ENCODE measurements around the gene CCM2.
"Not testable (repeated sequence)": the region's sequence is repeated elsewhere in the genome, so short reads cannot be mapped to it uniquely, and the experiment has no call there.

The CCM2 gene

GRCh38 chr7:44982535-44982923 is 17.5 kb upstream of the CCM2 start:
- no peak for DNase-seq (ENCODE audit: low read depth)

- DNase-seq (ENCODE audit: low read depth): no peak
Observed at GRCh38 chr7:44982970-44983369, 17.0 kb upstream of the CCM2 start.

- DNase-seq (ENCODE audit: low read depth): no peak
Observed at GRCh38 chr7:44983742-44984477, 16.1 kb upstream of the CCM2 start.

DNA sequence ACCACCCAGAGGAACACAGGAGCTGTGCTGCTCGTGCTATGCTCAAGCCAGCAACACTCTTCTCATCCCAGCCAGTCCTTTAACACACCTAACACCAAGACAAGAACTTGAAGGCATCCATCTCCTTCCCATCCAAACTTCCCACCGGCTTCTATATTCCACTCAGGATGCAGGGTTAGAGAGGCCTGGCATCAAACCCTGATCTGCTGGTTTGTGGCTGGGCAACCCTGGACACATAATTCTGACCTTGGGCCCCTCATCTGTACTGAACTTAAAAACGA is 15.6 kb upstream of the CCM2 start:
- no peak for DNase-seq (ENCODE audit: low read depth)

GRCh38 chr7:44985033-44985695 is 14.8 kb upstream of the CCM2 start:
- no peak for DNase-seq (ENCODE audit: low read depth)

- no peak for DNase-seq (ENCODE audit: low read depth)
Observed at GRCh38 chr7:44985900-44986217, 14.1 kb upstream of the CCM2 start.

GRCh38 chr7:44986218-44987053 is 13.6 kb upstream of the CCM2 start:
- peak; percentile 92 for DNase-seq (ENCODE audit: low read depth)

- no peak for DNase-seq (ENCODE audit: low read depth)
Observed at GRCh38 chr7:44987457-44987856, 12.5 kb upstream of the CCM2 start.

GRCh38 chr7:44987996-44988395 is 12.0 kb upstream of the CCM2 start:
- no peak for DNase-seq (ENCODE audit: low read depth)

DNA sequence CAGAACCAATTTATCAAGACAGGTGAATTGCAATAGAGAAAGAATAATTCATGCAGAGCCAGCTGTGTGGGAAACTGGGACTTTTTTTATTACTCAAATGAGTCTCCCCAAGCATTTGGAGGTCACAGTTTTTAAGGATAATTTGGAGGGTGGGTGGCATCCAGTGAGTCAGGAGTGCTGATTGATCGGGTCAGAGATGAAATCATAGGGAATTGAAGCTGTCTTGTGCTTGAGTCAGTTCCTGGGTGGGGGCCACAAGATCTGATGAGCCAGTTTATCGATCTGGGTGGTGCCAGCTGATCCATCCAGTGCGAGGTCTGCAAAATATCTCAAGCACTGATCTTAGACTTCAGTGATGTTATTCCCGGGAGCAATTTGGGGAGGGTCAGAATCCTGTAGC is 11.3 kb upstream of the CCM2 start:
- no peak for DNase-seq (ENCODE audit: low read depth)

GRCh38 chr7:44989132-44989531 is 10.9 kb upstream of the CCM2 start:
- DNase-seq (ENCODE audit: low read depth): no peak

- peak; percentile 76 for DNase-seq (ENCODE audit: low read depth)
Observed at GRCh38 chr7:44990109-44991023, 9.6 kb upstream of the CCM2 start.

- DNase-seq (ENCODE audit: low read depth): not testable (repeated sequence)
Observed at GRCh38 chr7:44992004-44992795, 7.8 kb upstream of the CCM2 start.

GRCh38 chr7:44994877-44995554 is 5.0 kb upstream of the CCM2 start:
- no peak for DNase-seq (ENCODE audit: low read depth)

DNA sequence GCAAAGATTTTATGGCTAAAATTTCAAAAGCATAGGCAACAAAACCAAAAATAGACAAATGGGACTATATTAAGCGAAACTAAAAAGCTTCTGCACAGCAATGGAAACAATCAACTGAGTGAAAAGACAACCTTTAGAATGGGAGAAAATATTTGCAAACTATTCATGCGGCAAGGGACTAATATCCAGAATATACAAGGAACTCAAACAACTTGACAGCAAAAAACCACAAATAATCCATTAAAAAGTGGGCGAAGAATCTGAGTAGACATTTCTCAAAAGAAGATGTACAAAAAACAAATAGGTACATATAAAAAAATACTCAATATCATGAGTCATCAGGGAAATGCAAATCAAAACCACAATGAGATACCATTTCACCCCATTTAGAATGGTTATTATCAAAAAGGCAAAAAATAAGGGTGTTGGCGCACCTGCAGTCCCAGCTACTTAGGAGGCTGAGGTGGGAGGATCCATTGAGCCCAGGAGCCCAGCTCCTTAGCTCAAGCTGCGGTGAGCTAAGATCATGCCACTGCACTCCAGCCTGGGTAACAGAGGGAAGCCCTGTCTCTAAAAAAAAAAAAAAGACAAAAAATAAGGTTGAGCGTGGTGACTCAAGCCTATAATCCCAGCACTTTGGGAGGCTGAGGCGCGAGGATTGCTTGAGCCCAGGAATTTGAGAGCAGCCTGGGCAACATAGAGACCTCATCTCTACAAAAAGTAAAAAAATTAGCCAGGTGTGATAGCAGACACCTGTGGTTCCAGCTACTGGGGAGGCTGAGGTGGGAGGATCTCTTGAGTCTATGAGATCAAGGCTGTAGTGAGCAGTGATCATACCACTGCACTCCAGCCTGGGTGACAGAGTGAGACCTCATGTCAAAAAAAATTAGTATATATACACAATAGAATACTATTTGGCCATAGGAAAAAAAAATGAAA is 4.2 kb upstream of the CCM2 start:
- DNase-seq (ENCODE audit: low read depth): no peak

- DNase-seq (ENCODE audit: low read depth): no peak
Observed at GRCh38 chr7:44998153-44998871, 1.7 kb upstream of the CCM2 start.

- DNase-seq (ENCODE audit: low read depth): peak; percentile 98
Observed at GRCh38 chr7:44999245-45000092, 532 bp upstream of the CCM2 start.

GRCh38 chr7:45001138-45001694 is 1.2 kb downstream of the CCM2 start:
- peak; percentile 22 for DNase-seq (ENCODE audit: low read depth)

All from amniotic epithelial cell (primary cell).